Hepatocyte (in vitro differentiated cells): ENCODE measurements around the gene PCCB.

ENCODE experiments used
- CTCF ChIP-seq: fragments of 200-600 bp; sonication (generic); IDR thresholded peaks from 2 replicates; pipeline ENCODE4 v1.5.1; 2016; ENCODE audit warnings: antibody characterized with exemption, mild to moderate bottlenecking; ENCODE audit not compliant: poor library complexity
- EZH2 ChIP-seq: fragments of 200-600 bp; sonication (generic); IDR thresholded peaks from 2 replicates; pipeline ENCODE4 v1.6.1; 2016; ENCODE audit warnings: antibody characterized with exemption, mild to moderate bottlenecking, borderline replicate concordance

DNA sequence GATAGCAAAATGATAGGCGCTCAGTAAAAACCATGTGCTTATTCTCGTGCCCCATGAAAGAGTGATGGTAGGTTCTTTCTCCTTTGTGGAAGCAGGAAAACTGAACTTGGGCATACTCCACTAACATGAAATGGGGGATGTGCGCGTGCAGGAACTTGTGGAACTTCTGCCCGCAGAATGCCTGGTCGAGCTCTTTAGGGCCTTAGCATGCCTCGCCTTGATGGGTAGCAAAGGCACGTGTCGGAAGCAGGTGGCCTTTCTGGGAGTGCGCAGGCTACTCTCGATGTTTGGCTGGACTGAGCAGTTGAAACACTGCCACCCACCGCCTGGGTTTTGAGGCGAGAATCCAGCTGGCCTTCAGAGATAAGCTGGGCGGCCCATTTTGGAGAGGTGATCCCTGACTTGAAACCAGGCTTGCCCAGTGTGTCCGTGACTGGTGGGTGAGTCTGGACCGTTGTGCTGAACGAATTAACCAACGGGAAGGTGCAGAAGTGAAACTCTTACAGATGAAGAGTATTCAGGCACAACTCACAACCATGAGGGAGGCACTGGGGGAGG, 842 bp downstream of the PCCB start:
- TF ChIP-seq CTCF (no peak), EZH2 (no peak)
